ENCODE data around the gene MRI1. TPM values are rescaled to one million over a fixed set of nuclear protein-coding genes. Genes with fewer than 3 reads are reported as not detected.
A peak's percentile ranks its signal among the peaks of the same experiment; 100 is the strongest.

MRI1 gene
- total RNA-seq, 2 experiments from 2014 or later: 20.4 to 21.1 TPM

GRCh38 chr19:13761423-13761822 lies 2.9 kb upstream of the MRI1 start:
- Mint-ChIP-seq H3K36me3 (ENCODE audit: low read depth) (peaks cover 56% of the 10 kb centered on the region), H3K4me3 (no peak overlapping the region), H3K4me1 (ENCODE audit: low read depth) (peaks cover 18% of the 10 kb centered on the region), H3K27me3 (no peaks in the 10 kb centered on the region), H3K27ac (no peak overlapping the region), H3K9me3 (no peaks in the 10 kb centered on the region)
- CTCF ChIA-PET: no interaction called here
- ATAC-seq (ENCODE audit: poor library complexity) (no peak), DNase-seq (no peak)
- POLR2A ChIA-PET: interaction anchor here (1.7 to 3.6 kb wide), 2 partner anchors 12 to 13 kb away, joined by 6 to 22 read pairs; partner anchors contain the start of gene C19orf53
- peaks cover 20% of the 10 kb centered on the region for H3K4me1 ChIP-seq (ENCODE audit: insufficient read depth, low read length)
- intact Hi-C loops (cut with DNase I, micrococcal nuclease): no loop called here
- no peak overlapping the region for H3K27ac ChIP-seq (ENCODE audit: low read depth in 1 of 2, low read length in 2 of 2)
- H3K4me3 ChIP-seq (ENCODE audit: low read length): no peak overlapping the region
- H3K36me3 ChIP-seq (ENCODE audit: insufficient read depth, low read length): peaks cover 49% of the 10 kb centered on the region
- H3K27me3 ChIP-seq (ENCODE audit: control insufficient read depth in 1 of 2, insufficient read depth in 2 of 2, low read length in 2 of 2): no peaks in the 10 kb centered on the region
- no peak for TF ChIP-seq CTCF (IDR thresholded peaks at IDR 0.05)
- no peaks in the 10 kb centered on the region for H3K9me3 ChIP-seq (ENCODE audit: control insufficient read depth in 1 of 2, insufficient read depth in 1 of 2, low read length in 2 of 2)

- H3K4me3 Mint-ChIP-seq: no peak overlapping the region
- no peak for ATAC-seq (ENCODE audit: poor library complexity)
- H3K36me3 ChIP-seq (ENCODE audit: insufficient read depth, low read length): peaks cover 38% of the 10 kb centered on the region
- H3K9me3 ChIP-seq (ENCODE audit: control insufficient read depth in 1 of 2, insufficient read depth in 1 of 2, low read length in 2 of 2): no peaks in the 10 kb centered on the region
- H3K9me3 Mint-ChIP-seq: no peaks in the 10 kb centered on the region
- no peak overlapping the region for H3K4me3 ChIP-seq (ENCODE audit: low read length)
- H3K27ac Mint-ChIP-seq: no peak overlapping the region
- peaks cover 50% of the 10 kb centered on the region for H3K36me3 Mint-ChIP-seq (ENCODE audit: low read depth)
- H3K4me1 ChIP-seq (ENCODE audit: insufficient read depth, low read length): peaks cover 20% of the 10 kb centered on the region
- H3K27me3 ChIP-seq (ENCODE audit: control insufficient read depth in 1 of 2, insufficient read depth in 2 of 2, low read length in 2 of 2): no peaks in the 10 kb centered on the region
- CTCF ChIA-PET: no interaction called here
- H3K27me3 Mint-ChIP-seq: no peaks in the 10 kb centered on the region
- DNase-seq: no peak
- no peak for TF ChIP-seq CTCF (IDR thresholded peaks at IDR 0.05)
- POLR2A ChIA-PET: interaction anchor here (1.7 to 3.6 kb wide), 2 partner anchors 11 to 15 kb away, joined by 6 to 22 read pairs; partner anchors contain the start of gene C19orf53
- H3K4me1 Mint-ChIP-seq (ENCODE audit: low read depth): peaks cover 21% of the 10 kb centered on the region
- H3K27ac ChIP-seq (ENCODE audit: low read depth in 1 of 2, low read length in 2 of 2): no peak overlapping the region
- intact Hi-C loops (cut with DNase I, micrococcal nuclease): no loop called here
These were observed 1.6 kb upstream of the MRI1 start for GRCh38 chr19:13762635-13763235.

GRCh38 chr19:13763265-13763664 lies 1.1 kb upstream of the MRI1 start:
- Mint-ChIP-seq H3K4me3 (peak overlapping the region; percentile 89), H3K27ac (no peak overlapping the region), H3K27me3 (no peaks in the 10 kb centered on the region), H3K4me1 (ENCODE audit: low read depth) (peaks cover 21% of the 10 kb centered on the region), H3K36me3 (ENCODE audit: low read depth) (peaks cover 48% of the 10 kb centered on the region), H3K9me3 (no peaks in the 10 kb centered on the region)
- DNase-seq (no peak), ATAC-seq (ENCODE audit: poor library complexity) (no peak)
- Histone ChIP-seq H3K27me3 (ENCODE audit: control insufficient read depth in 1 of 2, insufficient read depth in 2 of 2, low read length in 2 of 2) (no peaks in the 10 kb centered on the region), H3K4me3 (ENCODE audit: low read length) (no peak overlapping the region), H3K4me1 (ENCODE audit: insufficient read depth, low read length) (peaks cover 20% of the 10 kb centered on the region), H3K9me3 (ENCODE audit: control insufficient read depth in 1 of 2, insufficient read depth in 1 of 2, low read length in 2 of 2) (no peaks in the 10 kb centered on the region), H3K27ac (ENCODE audit: low read depth in 1 of 2, low read length in 2 of 2) (no peak overlapping the region), H3K36me3 (ENCODE audit: insufficient read depth, low read length) (peaks cover 33% of the 10 kb centered on the region)
- ChIA-PET POLR2A (interaction anchor here (1.5 to 3.6 kb wide), 3 partner anchors 11 to 32 kb away, joined by 5 to 22 read pairs (median 18); partner anchors contain the start of genes C19orf53 and ZSWIM4), CTCF (no interaction called here)
- intact Hi-C loops (cut with DNase I, micrococcal nuclease): no loop called here
- TF ChIP-seq CTCF (IDR thresholded peaks at IDR 0.05): no peak
